ENCODE data around the gene MYZAP. TPM values are rescaled to one million over a fixed set of nuclear protein-coding genes. Genes with fewer than 3 reads are reported as not detected.

MYZAP gene
- total RNA-seq, 1 donor = under 0.01 TPM

DNA sequence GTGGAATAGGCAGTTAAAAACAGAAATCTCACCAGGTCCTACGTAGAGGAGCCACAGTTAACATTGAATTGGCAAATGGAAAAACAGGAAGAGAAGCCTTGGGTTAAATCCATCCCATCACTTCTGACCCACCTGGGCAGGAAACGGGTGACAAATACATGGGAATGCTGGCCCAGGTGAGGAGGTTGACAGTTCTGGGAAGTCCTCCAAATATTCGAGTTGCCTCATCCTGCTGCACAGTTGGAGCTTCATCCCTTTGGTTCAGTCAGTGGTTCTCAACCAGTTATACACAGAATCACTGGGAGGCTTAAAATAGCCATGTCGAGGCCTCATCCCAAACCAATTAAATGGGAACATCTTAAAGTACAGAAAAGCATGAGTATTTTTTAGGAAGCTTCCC, 5.3 kb downstream of the MYZAP start:
- H3K36me3 ChIP-seq (ENCODE audit: insufficient read depth, low read length) = no peaks in the 10 kb centered on the region
- no peak overlapping the region for H3K4me2 ChIP-seq (ENCODE audit: insufficient read depth, low read length)
- no peak overlapping the region for H3K27ac ChIP-seq (ENCODE audit: low read depth, low read length)
- no peaks in the 10 kb centered on the region for H3K79me2 ChIP-seq (ENCODE audit: insufficient read depth, low read length)
- H2AFZ ChIP-seq (ENCODE audit: low read length) = no peak overlapping the region
- no peaks in the 10 kb centered on the region for H3K9me3 ChIP-seq (ENCODE audit: low read depth, low read length)
- H3K4me1 ChIP-seq (ENCODE audit: insufficient read depth, low read length) = no peaks in the 10 kb centered on the region
- TF ChIP-seq, protein P1, sequence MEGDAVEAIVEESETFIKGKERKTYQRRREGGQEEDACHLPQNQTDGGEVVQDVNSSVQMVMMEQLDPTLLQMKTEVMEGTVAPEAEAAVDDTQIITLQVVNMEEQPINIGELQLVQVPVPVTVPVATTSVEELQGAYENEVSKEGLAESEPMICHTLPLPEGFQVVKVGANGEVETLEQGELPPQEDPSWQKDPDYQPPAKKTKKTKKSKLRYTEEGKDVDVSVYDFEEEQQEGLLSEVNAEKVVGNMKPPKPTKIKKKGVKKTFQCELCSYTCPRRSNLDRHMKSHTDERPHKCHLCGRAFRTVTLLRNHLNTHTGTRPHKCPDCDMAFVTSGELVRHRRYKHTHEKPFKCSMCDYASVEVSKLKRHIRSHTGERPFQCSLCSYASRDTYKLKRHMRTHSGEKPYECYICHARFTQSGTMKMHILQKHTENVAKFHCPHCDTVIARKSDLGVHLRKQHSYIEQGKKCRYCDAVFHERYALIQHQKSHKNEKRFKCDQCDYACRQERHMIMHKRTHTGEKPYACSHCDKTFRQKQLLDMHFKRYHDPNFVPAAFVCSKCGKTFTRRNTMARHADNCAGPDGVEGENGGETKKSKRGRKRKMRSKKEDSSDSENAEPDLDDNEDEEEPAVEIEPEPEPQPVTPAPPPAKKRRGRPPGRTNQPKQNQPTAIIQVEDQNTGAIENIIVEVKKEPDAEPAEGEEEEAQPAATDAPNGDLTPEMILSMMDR (IDR thresholded peaks at IDR 0.05; ENCODE audit: extremely low read depth, low read depth, low read length) = no peak
- peaks cover 36% of the 10 kb centered on the region for H3K27me3 ChIP-seq (ENCODE audit: insufficient read depth, low read length)
- H4K20me1 ChIP-seq (ENCODE audit: insufficient read depth, low read length) = no peaks in the 10 kb centered on the region
- DNase-seq (ENCODE audit: insufficient read length, low spot score, missing footprints) = peak; percentile 63
- H3K4me3 ChIP-seq (ENCODE audit: insufficient read depth, low read length) = no peak overlapping the region

DNA sequence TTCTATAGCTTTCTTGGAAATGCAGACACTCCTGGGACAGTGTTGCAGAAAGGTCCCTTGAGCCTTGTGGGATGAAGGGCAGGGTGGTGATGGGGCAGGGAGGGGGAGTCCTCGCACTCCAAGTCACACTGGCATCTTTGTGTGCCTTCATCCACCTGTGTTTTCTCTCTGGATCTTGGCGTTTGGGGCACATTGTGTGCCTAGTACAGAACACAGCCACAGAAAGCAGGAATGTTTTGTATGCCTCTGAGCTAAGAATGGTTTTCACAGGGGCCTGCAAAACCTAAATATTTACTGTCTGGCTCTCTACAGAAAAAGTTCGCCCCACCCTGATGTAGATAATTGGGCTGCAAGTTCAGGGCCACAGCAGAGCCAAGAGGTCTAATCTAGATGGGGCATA, 5.7 kb downstream of the MYZAP start:
- H4K20me1 ChIP-seq (ENCODE audit: insufficient read depth, low read length) = no peaks in the 10 kb centered on the region
- TF ChIP-seq, protein P1 (IDR thresholded peaks at IDR 0.05; ENCODE audit: extremely low read depth, low read depth, low read length) = no peak
- no peaks in the 10 kb centered on the region for H3K4me1 ChIP-seq (ENCODE audit: insufficient read depth, low read length)

DNA sequence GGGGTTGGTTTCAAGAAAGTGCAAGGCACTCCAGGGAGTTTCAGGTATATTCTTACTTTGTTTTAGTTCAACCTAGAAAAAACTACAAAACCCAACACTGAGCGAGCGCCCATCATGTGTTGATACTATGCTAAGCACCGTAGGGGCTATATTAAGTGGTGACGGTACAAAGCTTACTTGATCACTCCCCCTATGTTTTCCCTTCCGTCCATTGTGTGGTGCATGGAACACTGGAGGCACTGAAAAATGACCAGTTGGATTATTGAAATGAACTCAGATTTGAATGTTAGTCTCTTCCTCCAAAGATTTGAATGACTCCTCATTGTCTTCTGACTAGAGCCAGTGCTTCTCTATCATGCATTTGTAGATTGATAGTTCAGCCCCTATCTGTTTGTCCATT, 6.6 kb downstream of the MYZAP start:
- Histone ChIP-seq H3K4me1 (ENCODE audit: insufficient read depth, low read length) (no peaks in the 10 kb centered on the region), H3K27me3 (ENCODE audit: insufficient read depth, low read length) (peaks cover 32% of the 10 kb centered on the region), H2AFZ (ENCODE audit: low read length) (no peak overlapping the region)

More for the DNA sequence above, 5.7 kb downstream of the MYZAP start:
- H3K36me3 ChIP-seq (ENCODE audit: insufficient read depth, low read length) = no peaks in the 10 kb centered on the region
- peaks cover 36% of the 10 kb centered on the region for H3K27me3 ChIP-seq (ENCODE audit: insufficient read depth, low read length)
- DNase-seq (ENCODE audit: insufficient read length, low spot score, missing footprints) = no peak
- no peak overlapping the region for H3K4me3 ChIP-seq (ENCODE audit: insufficient read depth, low read length)
- H3K4me2 ChIP-seq (ENCODE audit: insufficient read depth, low read length) = no peak overlapping the region
- no peak overlapping the region for H2AFZ ChIP-seq (ENCODE audit: low read length)
- no peak overlapping the region for H3K27ac ChIP-seq (ENCODE audit: low read depth, low read length)
- no peaks in the 10 kb centered on the region for H3K79me2 ChIP-seq (ENCODE audit: insufficient read depth, low read length)
- H3K9me3 ChIP-seq (ENCODE audit: low read depth, low read length) = no peaks in the 10 kb centered on the region

DNA sequence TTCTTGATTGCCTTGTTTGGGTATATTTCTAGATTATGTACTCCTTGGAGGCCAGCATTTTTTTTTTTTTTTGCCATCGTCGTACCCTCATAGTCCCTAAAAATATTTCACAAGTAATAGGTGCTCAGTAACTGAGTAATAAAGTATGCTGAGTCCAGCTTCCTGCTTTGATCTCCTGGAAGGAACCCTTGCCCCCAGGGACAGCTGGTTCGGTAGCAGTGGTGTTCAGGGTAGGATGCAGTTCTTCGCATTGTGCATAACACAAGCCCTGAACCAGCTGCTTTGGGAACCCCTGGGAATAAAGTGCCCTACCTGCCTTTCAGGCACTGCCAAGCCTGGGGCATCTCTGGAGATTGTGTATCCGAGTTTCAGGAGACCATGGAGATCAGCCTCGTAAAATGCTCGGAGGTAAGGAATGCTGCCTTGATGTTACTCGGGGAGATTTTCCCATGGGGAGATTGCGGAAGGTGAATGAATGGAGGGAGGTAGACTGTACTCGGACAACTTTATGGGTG, 7.6 kb downstream of the MYZAP start:
- H3K4me3 ChIP-seq (ENCODE audit: insufficient read depth, low read length) = no peak overlapping the region
- no peak overlapping the region for H3K27ac ChIP-seq (ENCODE audit: low read depth, low read length)
- no peaks in the 10 kb centered on the region for H3K79me2 ChIP-seq (ENCODE audit: insufficient read depth, low read length)
- no peaks in the 10 kb centered on the region for H3K9me3 ChIP-seq (ENCODE audit: low read depth, low read length)
- H3K4me2 ChIP-seq (ENCODE audit: insufficient read depth, low read length) = no peak overlapping the region
- H3K27me3 ChIP-seq (ENCODE audit: insufficient read depth, low read length) = peaks cover 32% of the 10 kb centered on the region
- no peak for DNase-seq (ENCODE audit: insufficient read length, low spot score, missing footprints)
- TF ChIP-seq, protein P1 (IDR thresholded peaks at IDR 0.05; ENCODE audit: extremely low read depth, low read depth, low read length) = no peak
- H2AFZ ChIP-seq (ENCODE audit: low read length) = no peak overlapping the region
- H4K20me1 ChIP-seq (ENCODE audit: insufficient read depth, low read length) = no peaks in the 10 kb centered on the region
- H3K4me1 ChIP-seq (ENCODE audit: insufficient read depth, low read length) = no peaks in the 10 kb centered on the region
- H3K36me3 ChIP-seq (ENCODE audit: insufficient read depth, low read length) = no peaks in the 10 kb centered on the region

More for the DNA sequence above, 6.6 kb downstream of the MYZAP start:
- Histone ChIP-seq H3K79me2 (ENCODE audit: insufficient read depth, low read length) (no peaks in the 10 kb centered on the region), H3K9me3 (ENCODE audit: low read depth, low read length) (no peaks in the 10 kb centered on the region), H3K36me3 (ENCODE audit: insufficient read depth, low read length) (no peaks in the 10 kb centered on the region), H3K27ac (ENCODE audit: low read depth, low read length) (no peak overlapping the region), H4K20me1 (ENCODE audit: insufficient read depth, low read length) (no peaks in the 10 kb centered on the region), H3K4me3 (ENCODE audit: insufficient read depth, low read length) (no peak overlapping the region), H3K4me2 (ENCODE audit: insufficient read depth, low read length) (no peak overlapping the region)
- DNase-seq (ENCODE audit: insufficient read length, low spot score, missing footprints) = no peak
- TF ChIP-seq, protein P1 (IDR thresholded peaks at IDR 0.05; ENCODE audit: extremely low read depth, low read depth, low read length) = no peak

Measured in osteoblast (primary cell).